K562 (cell line): Measurements from ENCODE around the gene PPP1CC. TPM values are rescaled to one million over a fixed set of nuclear protein-coding genes. Genes with fewer than 3 reads are reported as not detected.

ENCODE experiments used
- ATAC-seq: fragments of 200-7000 bp; cut with Tn5 transposase; 3 replicates; pipeline ENCODE4 v1.9.1; 2020; ENCODE audit warnings: moderate library complexity
- BruUV-seq: library from RNA; stranded (reverse); fragments of 400-500 nt; replicated peaks from 2 replicates; lab custom pipeline; 2021; lab: Mats Ljungman, UMichigan
- CTCF ChIA-PET: fragments of 300-600 bp; formaldehyde crosslinking; extraction: SDS; loops from one replicate; lab custom pipeline; 2021; ENCODE audit warnings: low intra/inter-chr PET ratio; lab: Yijun Ruan, JAX
- POLR2A ChIA-PET: fragments of 300-600, 350-650 bp; sonication (Branson Sonifier 250); formaldehyde crosslinking; extraction: SDS; loops from one replicate; lab custom pipeline; 2021; ENCODE audit warnings: antibody characterized with exemption, inconsistent platforms; lab: Yijun Ruan, JAX
- DNase-seq, 4 experiments: peaks; one replicate each; pipeline versions ENCODE4 v3.0.0 to v3.0.0-alpha.2; 2011 to 2018; ENCODE audit warnings: low spot score in 3 of 4, mixed read lengths in 3 of 4; ENCODE audit errors: extremely low read depth in 1 of 4
- FAIRE-seq: peaks from 2 replicates; lab custom pipeline; 2011; peaks lifted over from hg19 to GRCh38; lab: Jason Lieb, UNC
- H2AFZ ChIP-seq: 2 replicates; pipeline ENCODE4 v1.6.0; 2011; ENCODE audit warnings: low read depth, low read length, control low read depth, inconsistent platforms
- H3K27ac ChIP-seq: fragments of 200-600 bp; 3 replicates; pipeline ENCODE4 v1.8.0; 2011; ENCODE audit warnings: low read depth, mild to moderate bottlenecking, control low read depth, inconsistent platforms, low read length, moderate library complexity, mixed read lengths; ENCODE audit errors: extremely low read depth
- H3K27me3 ChIP-seq, 2 experiments: fragments of 300-600 bp in 1 of 2; 2 replicates in 1 of 2; 3 replicates in 1 of 2; pipeline versions ENCODE4 v1.6.0 to v1.8.0; 2011; ENCODE audit warnings: inconsistent platforms in 2 of 2, low read length in 2 of 2, mild to moderate bottlenecking in 1 of 2, mixed read lengths in 1 of 2, moderate library complexity in 1 of 2; ENCODE audit not compliant: control insufficient read depth in 2 of 2, insufficient read depth in 2 of 2
- H3K36me3 ChIP-seq: fragments of 300-600 bp; 3 replicates; pipeline ENCODE4 v1.8.0; 2011; ENCODE audit warnings: mild to moderate bottlenecking, low read length, inconsistent platforms; ENCODE audit not compliant: control insufficient read depth, insufficient read depth
- H3K4me1 ChIP-seq, 2 experiments: fragments of 200-600 bp in 1 of 2; replicated peaks in 1 of 2; 2 replicates in 1 of 2; 3 replicates in 1 of 2; pipeline versions ENCODE4 v1.5.1 to v1.8.0; 2011; ENCODE audit warnings: inconsistent platforms in 2 of 2, low read length in 2 of 2, mild to moderate bottlenecking in 1 of 2, mixed read lengths in 1 of 2, moderate library complexity in 1 of 2; ENCODE audit not compliant: control insufficient read depth in 2 of 2, insufficient read depth in 2 of 2
- H3K4me2 ChIP-seq: 2 replicates; pipeline ENCODE4 v1.6.1; 2011; ENCODE audit warnings: low read length, control low read depth, inconsistent platforms, mixed read lengths; ENCODE audit not compliant: insufficient read depth
- H3K4me3 ChIP-seq: fragments of 200-600 bp; sonication (generic), shearing (Covaris generic); 2 replicates; pipeline ENCODE4 v1.5.1; 2016; ENCODE audit warnings: control low read depth, inconsistent platforms
- H3K79me2 ChIP-seq: fragments of 200-600 bp; 3 replicates; pipeline ENCODE4 v1.8.0; 2011; ENCODE audit warnings: low read length, inconsistent platforms; ENCODE audit not compliant: control insufficient read depth, insufficient read depth
- H3K9ac ChIP-seq, 2 experiments: 2 replicates each; pipeline versions ENCODE4 v1.6.0 to v1.6.1; 2011; ENCODE audit warnings: low read depth in 2 of 2, low read length in 2 of 2, control low read depth in 1 of 2, inconsistent platforms in 1 of 2, mild to moderate bottlenecking in 1 of 2, mixed read lengths in 1 of 2; ENCODE audit not compliant: insufficient read depth in 1 of 2
- H3K9me1 ChIP-seq: one replicate; pipeline ENCODE4 v1.6.0; 2011; ENCODE audit warnings: inconsistent platforms, mild to moderate bottlenecking, low read length, moderate library complexity; ENCODE audit not compliant: control insufficient read depth, insufficient read depth
- H3K9me3 ChIP-seq: replicated peaks from 2 replicates; pipeline ENCODE4 v1.5.1; 2011; ENCODE audit warnings: low read depth, low read length, inconsistent platforms; ENCODE audit not compliant: control insufficient read depth, insufficient read depth
- H4K20me1 ChIP-seq: replicated peaks from 2 replicates; pipeline ENCODE4 v1.6.1; 2011; ENCODE audit warnings: low read length, inconsistent platforms, mixed read lengths; ENCODE audit not compliant: control insufficient read depth, insufficient read depth
- CEBPB ChIP-seq: fragments of 450-650 bp; IDR thresholded peaks from 2 replicates; pipeline ENCODE4 v1.6.1; 2016; ENCODE audit warnings: missing genetic modification characterization, missing compliant biosample characterization
- CEBPG ChIP-seq, 3 experiments: fragments of 200-800 bp in 1 of 3; sonication (Bioruptor generic) in 1 of 3; sonication (generic) in 1 of 3; formaldehyde crosslinking in 1 of 3; IDR thresholded peaks in 2 of 3; conservative IDR thresholded peaks in 1 of 3; 2 replicates each; pipeline versions ENCODE4 v1.6.1 to v1.8.0; 2016 to 2022; ENCODE audit warnings: missing compliant biosample characterization in 2 of 3, missing genetic modification characterization in 2 of 3, mild to moderate bottlenecking in 1 of 3, missing genetic modification reagents in 1 of 3
- CXXC5 ChIP-seq: fragments of 250-450 bp; sonication (Bioruptor Pico); IDR thresholded peaks from 2 replicates; pipeline ENCODE4 v1.8.0; 2022; ENCODE audit warnings: inconsistent platforms, mild to moderate bottlenecking, moderate library complexity
- ELF1 ChIP-seq: fragments of 200-800 bp; sonication (Bioruptor generic); IDR thresholded peaks from 2 replicates; pipeline ENCODE4 v1.6.1; 2016; ENCODE audit warnings: missing genetic modification characterization, missing compliant biosample characterization
- ETV1 ChIP-seq: fragments of 450-650 bp; conservative IDR thresholded peaks from 2 replicates; pipeline ENCODE4 v1.6.1; 2016; ENCODE audit warnings: missing genetic modification characterization, control low read depth, low read depth, missing compliant biosample characterization
- GABPA ChIP-seq: fragments of 200-800 bp; sonication (Bioruptor generic); conservative IDR thresholded peaks from 2 replicates; pipeline ENCODE4 v1.6.1; 2016; ENCODE audit warnings: low read depth, missing genetic modification characterization, missing compliant biosample characterization
- NFE2 ChIP-seq: IDR thresholded peaks from 2 replicates; pipeline ENCODE4 v1.6.1; 2014; ENCODE audit warnings: antibody characterized with exemption, low read depth
- NFIC ChIP-seq: fragments of 450-650 bp; IDR thresholded peaks from 2 replicates; pipeline ENCODE4 v1.6.1; 2017; ENCODE audit warnings: mild to moderate bottlenecking, inconsistent platforms
- NFXL1 ChIP-seq: fragments of 450-650 bp; formaldehyde crosslinking; IDR thresholded peaks from 2 replicates; pipeline ENCODE4 v1.4.0; 2021; ENCODE audit warnings: mild to moderate bottlenecking
- SRSF3 ChIP-seq: fragments of 200-400 bp; formaldehyde crosslinking; IDR thresholded peaks from 2 replicates; pipeline ENCODE4 v1.6.1; 2016; ENCODE audit warnings: mild to moderate bottlenecking, low read length, moderate library complexity; ENCODE audit not compliant: insufficient read depth
- ZNF707 ChIP-seq: fragments of 250-450 bp; sonication (Bioruptor Pico); conservative IDR thresholded peaks from 2 replicates; pipeline ENCODE4 v1.8.0; 2022; ENCODE audit warnings: inconsistent platforms, mild to moderate bottlenecking, moderate library complexity
- ZNF785 ChIP-seq: fragments of 250-450 bp; sonication (Bioruptor Pico); IDR thresholded peaks from 2 replicates; pipeline ENCODE4 v1.4.0; 2020; ENCODE audit warnings: mild to moderate bottlenecking
- WGBS: fragments of 100-300 bp; shearing (Covaris generic); methylation state at CpG from one replicate; pipeline ENCODE4 v1.1.6; 2016; ENCODE audit warnings: low coverage, mixed read lengths; ENCODE audit not compliant: insufficient coverage; ENCODE audit errors: missing lambda C conversion rate; 5-methylcytosine and 5-hydroxymethylcytosine counted together
- in situ Hi-C: fragments of 300-500 bp; cut with MboI; formaldehyde crosslinking; loops from 4 replicates; pipeline ENCODE4 v1.15.0; 2018; ENCODE audit warnings: inconsistent platforms, mixed read lengths
- intact Hi-C: fragments of 100-400 bp; cut with micrococcal nuclease; formaldehyde crosslinking; loops from 2 replicates; pipeline ENCODE4 v1.14.2; 2022
- polyA plus RNA-seq, 8 experiments: library from polyadenylated mRNA; depleted of rRNA in 4 of 8; stranded (reverse) in 5 of 8; unstranded in 3 of 8; fragments of >200 nt; fragmentation: Nextera tagmentation in 2 of 8; fragmentation: Illumina TruSeq in 1 of 8; extraction: Ambion mirVana in 2 of 8; extraction: Trizol in 1 of 8; gene quantifications; 2 replicates each; pipeline versions ENCODE4 v1.2.1 to v1.2.3, GENCODE V29; 2011 to 2014; ENCODE audit warnings: inconsistent platforms in 1 of 8, missing spikeins in 1 of 8
- total RNA-seq, 7 experiments: library from RNA; depleted of rRNA in 6 of 7; stranded (reverse); fragments of >200 nt in 6 of 7; fragmentation: Illumina TruSeq in 2 of 7; extraction: Trizol in 2 of 7; gene quantifications; 2 replicates each; pipeline versions ENCODE4 v1.2.1 to v1.2.3, GENCODE V29; 2011 to 2021; ENCODE audit warnings: low replicate concordance in 1 of 7
- TF ChIP-seq, protein P1 (sequence below): fragments of 450-650 bp; formaldehyde crosslinking; IDR thresholded peaks from 2 replicates; pipeline ENCODE4 v1.4.0; 2022; ENCODE audit warnings: mild to moderate bottlenecking, moderate library complexity

PPP1CC gene
- total and polyA plus RNA-seq, 9 of the 15 experiments (the other 6 are each of a cell fraction or from before 2014, with no cell fraction given), result 67.4 to 286 (median 195) TPM

DNA sequence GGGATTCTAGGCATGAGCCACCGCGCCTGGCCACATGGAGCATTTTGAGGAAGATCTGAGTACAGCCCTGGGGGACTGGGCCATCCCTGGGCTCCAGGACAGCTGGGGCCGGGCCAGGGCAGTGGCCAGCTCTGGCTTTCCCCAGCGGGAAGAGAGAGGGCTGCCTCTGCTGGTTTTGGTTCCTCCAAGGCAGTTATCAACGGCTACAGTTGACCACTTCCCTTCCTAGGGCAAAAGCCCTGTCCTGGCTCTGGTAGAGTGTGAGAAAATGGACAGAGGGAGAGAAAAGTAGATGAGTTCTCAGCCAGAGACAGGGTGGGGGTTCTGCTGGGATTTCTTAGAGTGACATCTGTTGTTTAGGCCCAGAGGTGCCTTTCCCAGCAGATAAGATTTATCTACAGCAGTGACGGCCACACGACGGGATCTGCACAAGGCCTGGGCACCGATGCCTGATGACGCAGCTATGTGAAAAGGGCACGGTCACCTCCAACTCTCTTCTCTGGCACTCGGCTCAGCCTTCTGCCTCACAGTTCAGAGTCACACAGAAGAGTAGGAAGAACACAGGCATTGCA is 48.3 kb downstream of the PPP1CC start (continued):
- TF ChIP-seq NFXL1 (CRISPR knock-in tag) (no peak), SRSF3 (no peak), NFE2 (0 out of 2 replicates have a peak, but pooled peaks have one; percentile 13)
- TF ChIP-seq, protein P1, sequence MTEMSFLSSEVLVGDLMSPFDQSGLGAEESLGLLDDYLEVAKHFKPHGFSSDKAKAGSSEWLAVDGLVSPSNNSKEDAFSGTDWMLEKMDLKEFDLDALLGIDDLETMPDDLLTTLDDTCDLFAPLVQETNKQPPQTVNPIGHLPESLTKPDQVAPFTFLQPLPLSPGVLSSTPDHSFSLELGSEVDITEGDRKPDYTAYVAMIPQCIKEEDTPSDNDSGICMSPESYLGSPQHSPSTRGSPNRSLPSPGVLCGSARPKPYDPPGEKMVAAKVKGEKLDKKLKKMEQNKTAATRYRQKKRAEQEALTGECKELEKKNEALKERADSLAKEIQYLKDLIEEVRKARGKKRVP (CRISPR knock-in tag), result 0 out of 2 replicates have a peak, but pooled peaks have one; percentile 16

DNA sequence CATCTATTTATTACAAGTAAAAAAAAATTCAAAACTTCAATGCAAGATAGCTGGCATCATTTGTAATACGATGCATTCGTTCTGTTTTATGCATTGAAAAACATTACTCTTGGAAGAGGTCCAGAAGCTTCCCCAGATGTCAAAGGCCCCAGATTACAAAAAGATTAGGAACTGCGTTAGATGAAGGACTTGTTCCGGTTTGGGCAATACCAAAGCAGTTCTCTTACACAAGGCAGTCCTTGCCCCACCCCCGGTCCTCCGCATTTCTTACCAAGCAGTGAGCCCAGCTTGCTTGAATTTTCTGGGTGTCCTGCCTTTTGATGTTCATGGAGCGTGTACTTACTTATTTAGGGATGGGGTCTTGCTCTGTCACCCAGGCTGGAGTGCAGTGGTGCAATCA is 49.0 kb downstream of the PPP1CC start:
- intact Hi-C loops, result no loop called here
- in situ Hi-C loops, result no loop called here
- no peaks in the 10 kb centered on the region for H3K9me3 ChIP-seq
- H3K79me2 ChIP-seq, result no peaks in the 10 kb centered on the region
- POLR2A ChIA-PET, result interaction anchor here (0.7 to 0.9 kb wide), 2 partner anchors 16 to 24 kb away, joined by 4 read pairs; no protein-coding TSS in a partner anchor
- no peak overlapping the region; a peak in 1 of 4 replicates for H3K9ac ChIP-seq
- no peaks in the 10 kb centered on the region; the same call in 1 of the 2 replicates for H4K20me1 ChIP-seq
- no peaks in the 10 kb centered on the region for H3K27me3 ChIP-seq
- H2AFZ ChIP-seq, result no peak overlapping the region
- CTCF ChIA-PET, result no interaction called here
- H3K4me1 ChIP-seq, result peaks cover 30 to 37% of the 10 kb centered on the region in 2 experiments
- H3K4me3 ChIP-seq, result no peak overlapping the region
- 43% methylated on average over 7 of the region's 7 CpGs for WGBS
- no peaks in the 10 kb centered on the region for H3K9me1 ChIP-seq
- no peak for DNase-seq
- H3K4me2 ChIP-seq, result no peak overlapping the region
- no TSS peak for BruUV-seq
- FAIRE-seq, result no peak
- no peak for ATAC-seq
- no peaks in the 10 kb centered on the region for H3K36me3 ChIP-seq
- H3K27ac ChIP-seq, result no peak overlapping the region
- TF ChIP-seq CXXC5 (CRISPR knock-in tag) (peak; percentile 48), CEBPB (tag) (peak; percentile 75), ZNF707 (no peak), CEBPG (CRISPR knock-in tag; IDR thresholded peaks at IDR 0.05) (no peak), CEBPG (tag; conservative IDR thresholded peaks at IDR 0.05 in 1 of 2, IDR thresholded peaks at IDR 0.05 in 1 of 2) (0 out of 4 replicates have a peak, but pooled peaks of 1 of the 2 experiments have one; percentile 33), ETV1 (tag) (peak; percentile 44), GABPA (tag) (peak; percentile 37; the same call in 1 of the 2 replicates), ZNF785 (CRISPR knock-in tag) (no peak), NFIC (peak; percentile 43), ELF1 (peak; percentile 25; the same call in 1 of the 2 replicates)
